HG02885 (cell line): ENCODE results near the gene DNAAF1.
"Not testable (repeated sequence)": the region's sequence is repeated elsewhere in the genome, so short reads cannot be mapped to it uniquely, and the experiment has no call there.

Source experiments
- ATAC-seq: cut with Tn5 transposase; IDR thresholded peaks from one replicate; pipeline ENCODE4 v1.9.1; 2021; ENCODE audit warnings: mild to moderate bottlenecking; ENCODE audit not compliant: unreplicated experiment, poor library complexity

DNAAF1 gene

GRCh38 chr16:84205123-84205522 is 60.0 kb downstream of the DNAAF1 start:
- ATAC-seq, result not testable (repeated sequence)

GRCh38 chr16:84205976-84206691 is 61.0 kb downstream of the DNAAF1 start:
- no peak for ATAC-seq

GRCh38 chr16:84207251-84207650 is 62.1 kb downstream of the DNAAF1 start:
- no peak for ATAC-seq

DNA sequence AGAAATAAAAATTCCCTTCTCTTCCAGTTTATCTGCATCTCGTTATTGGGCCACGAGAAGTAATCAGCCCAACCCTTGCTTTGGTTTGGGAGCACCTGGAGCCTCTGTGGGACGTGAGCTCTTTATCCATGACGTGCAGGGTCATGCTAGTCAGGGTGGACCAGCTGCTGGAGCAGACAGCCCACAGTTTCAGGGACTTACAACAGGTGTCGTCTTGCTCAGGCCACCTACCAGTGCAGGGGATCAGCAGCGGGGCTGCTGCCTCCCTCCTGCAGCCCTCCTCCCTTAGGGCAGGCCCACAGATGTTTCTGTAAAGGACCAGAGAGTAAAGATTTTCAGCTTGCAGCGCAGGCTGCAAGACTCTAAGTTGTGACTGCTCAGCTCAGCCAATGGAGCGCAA is 62.8 kb downstream of the DNAAF1 start:
- no peak for ATAC-seq

GRCh38 chr16:84209989-84210388 is 64.9 kb downstream of the DNAAF1 start:
- ATAC-seq, result no peak

- ATAC-seq, result no peak
These were observed 67.0 kb downstream of the DNAAF1 start for GRCh38 chr16:84212154-84212553.

DNA sequence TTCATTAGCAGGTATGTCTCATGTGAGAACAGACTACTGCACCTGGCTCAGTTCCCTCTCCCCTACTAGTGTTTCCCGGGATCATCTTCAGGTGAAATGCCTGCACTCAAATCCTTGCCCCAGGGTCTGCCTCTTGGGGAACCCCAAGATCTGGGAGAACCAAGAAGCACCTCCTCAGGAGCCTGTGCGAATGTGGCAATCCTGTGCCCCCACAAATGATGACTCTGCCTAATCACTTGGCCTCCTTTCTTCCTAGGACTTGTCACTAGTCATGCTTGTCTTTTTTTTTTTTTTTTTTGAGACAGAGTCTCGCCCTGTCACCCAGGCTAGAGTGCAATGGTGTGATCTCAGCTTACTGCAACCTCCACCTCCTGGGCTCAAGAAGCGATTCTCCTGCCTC is 67.5 kb downstream of the DNAAF1 start:
- no peak for ATAC-seq

DNA sequence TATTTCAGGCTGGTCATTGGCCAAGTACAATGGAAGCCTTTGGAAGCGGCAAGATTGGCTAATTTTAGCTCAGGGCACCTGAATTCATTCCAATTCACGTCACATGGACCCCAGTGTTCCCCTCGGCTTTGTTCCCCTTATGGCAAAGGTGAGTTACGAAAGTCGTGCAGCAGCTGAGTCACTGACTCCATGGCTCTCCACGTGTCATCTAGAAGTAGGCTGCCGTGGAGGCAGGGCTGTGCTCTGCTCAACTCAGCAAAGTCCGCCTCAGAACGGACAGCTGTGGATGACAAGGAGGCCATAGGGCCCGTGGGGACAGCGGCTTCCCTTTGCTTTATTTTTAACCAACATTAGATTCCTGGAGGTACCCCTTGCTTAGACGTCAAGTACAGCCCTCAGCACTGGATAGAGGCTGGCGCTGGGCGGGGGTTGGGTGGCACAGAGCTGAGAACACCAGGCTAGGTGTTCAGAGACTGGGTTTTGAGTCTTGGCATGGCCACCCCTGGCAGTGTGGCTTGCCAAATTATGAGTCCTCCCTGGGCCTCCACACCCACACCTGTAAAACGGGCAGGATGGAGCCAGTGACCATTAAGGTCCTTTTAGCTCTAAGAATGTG is 69.5 kb downstream of the DNAAF1 start:
- no peak for ATAC-seq

- ATAC-seq, result no peak
These were observed 70.4 kb downstream of the DNAAF1 start for GRCh38 chr16:84215531-84215930.

DNA sequence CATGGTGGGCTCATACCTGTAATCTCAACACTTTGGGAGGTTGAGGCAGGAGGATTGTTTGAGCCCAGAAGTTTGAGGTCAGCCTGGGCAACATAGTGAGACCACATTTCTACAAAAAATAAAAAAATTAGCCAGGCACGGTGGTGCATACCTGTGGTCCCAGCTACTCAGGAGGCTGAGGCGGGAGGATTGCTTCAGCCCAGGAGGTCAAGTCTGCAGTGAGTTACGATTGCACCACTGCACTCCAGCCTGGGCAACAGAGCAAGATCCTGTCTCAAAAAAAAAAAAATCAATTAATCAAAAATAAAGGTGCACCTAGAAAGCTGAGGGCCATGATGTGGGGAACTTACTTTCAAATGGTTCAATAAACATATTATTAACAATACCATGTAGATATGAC is 71.0 kb downstream of the DNAAF1 start:
- ATAC-seq, result not testable (repeated sequence)

- no peak for ATAC-seq
These were observed 73.2 kb downstream of the DNAAF1 start for GRCh38 chr16:84218176-84218823.

GRCh38 chr16:84218956-84219355 is 73.8 kb downstream of the DNAAF1 start:
- no peak for ATAC-seq

DNA sequence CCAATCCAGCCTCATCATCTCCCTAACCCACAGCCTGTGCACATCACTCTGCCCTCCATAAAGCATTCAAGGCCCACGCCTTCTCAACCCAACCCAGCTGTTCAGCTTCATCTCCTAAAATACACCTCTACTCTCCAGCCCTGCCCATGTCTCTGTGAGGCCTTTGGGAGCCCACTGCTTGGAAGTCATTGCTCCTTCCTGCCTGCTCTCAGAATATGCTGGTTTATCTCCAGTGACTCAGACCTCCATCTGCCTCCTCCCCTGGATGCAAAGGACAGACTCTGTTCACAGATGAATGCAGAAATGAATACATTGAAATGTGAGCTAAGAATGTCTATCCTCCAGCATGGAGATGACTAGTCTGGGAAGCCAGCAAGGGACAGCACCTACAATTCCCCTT is 75.7 kb downstream of the DNAAF1 start:
- ATAC-seq, result no peak

GRCh38 chr16:84223456-84223855 is 78.3 kb downstream of the DNAAF1 start:
- ATAC-seq, result no peak

DNA sequence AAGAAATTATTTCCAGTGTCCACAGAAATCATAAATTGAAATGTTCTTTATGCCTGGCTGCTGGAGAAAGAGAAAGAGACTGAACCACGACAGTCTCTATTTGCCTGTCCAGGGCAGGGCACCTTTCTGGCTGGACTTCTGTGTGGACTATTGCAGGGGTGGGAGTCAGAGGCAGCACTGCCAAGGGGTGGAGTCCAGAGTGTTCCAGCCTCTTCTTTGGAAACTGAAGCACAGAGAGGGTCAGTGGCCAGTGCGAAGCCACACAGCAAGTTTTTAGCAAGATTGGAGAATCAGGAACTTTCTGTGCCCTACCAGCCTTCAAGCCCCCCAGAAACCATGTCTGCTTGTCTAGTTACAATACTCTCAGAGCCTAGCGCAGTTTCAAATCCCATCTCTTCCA is 79.4 kb downstream of the DNAAF1 start:
- no peak for ATAC-seq

DNA sequence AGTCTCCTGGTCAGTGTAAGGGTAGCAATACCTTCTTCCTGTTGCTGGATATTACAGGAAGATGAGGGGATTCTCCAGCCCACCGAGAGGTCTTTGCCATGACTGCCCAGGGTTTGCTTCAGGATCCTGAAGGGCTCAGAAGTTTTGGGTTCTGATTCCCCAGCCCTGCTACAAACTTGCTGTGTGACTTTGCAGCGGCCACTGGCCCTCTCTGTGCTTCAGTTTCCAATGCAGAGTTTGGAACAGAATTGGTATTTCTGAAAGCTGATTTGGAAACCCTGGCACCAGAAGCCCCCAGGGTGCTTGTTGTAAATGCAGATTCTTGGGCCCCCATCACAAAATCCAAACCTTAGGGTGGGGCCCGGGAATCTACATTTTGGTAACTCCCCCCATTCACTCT is 80.0 kb downstream of the DNAAF1 start:
- ATAC-seq, result no peak

GRCh38 chr16:84225571-84225970 is 80.5 kb downstream of the DNAAF1 start:
- ATAC-seq, result no peak

- no peak for ATAC-seq
These were observed 80.9 kb downstream of the DNAAF1 start for GRCh38 chr16:84226026-84226425.
